CD14-positive monocyte (primary cell): ENCODE measurements around the gene LDLR. TPM values are rescaled to one million over a fixed set of nuclear protein-coding genes. Genes with fewer than 3 reads are reported as not detected.

Source experiments
- DNase-seq, 3 donors: peaks; one replicate each; pipeline ENCODE4 v3.0.0-alpha.2; 2011 to 2022
- H2AFZ ChIP-seq: 2 replicates; pipeline ENCODE4 v1.6.0; 2012; ENCODE audit warnings: mild to moderate bottlenecking, low read depth, low read length, inconsistent platforms; ENCODE audit not compliant: insufficient read depth, poor library complexity, severe bottlenecking
- H3K27ac ChIP-seq, 2 donors: 1 replicate in 1 of 2; 2 replicates in 1 of 2; pipeline ENCODE4 v1.5.1; 2012 to 2013; ENCODE audit warnings: low read length in 2 of 2, control low read depth in 1 of 2, inconsistent platforms in 1 of 2, low read depth in 1 of 2, mild to moderate bottlenecking in 1 of 2
- H3K27me3 ChIP-seq, 2 donors: one replicate each; pipeline versions ENCODE4 v1.6.0 to v1.6.1; 2011 to 2013; ENCODE audit warnings: low read length in 2 of 2; ENCODE audit not compliant: control insufficient read depth in 2 of 2, insufficient read depth in 2 of 2
- H3K36me3 ChIP-seq, 2 donors: replicated peaks in 1 of 2; 1 replicate in 1 of 2; 2 replicates in 1 of 2; pipeline versions ENCODE4 v1.5.1 to v1.6.1; 2012 to 2013; ENCODE audit warnings: low read length in 2 of 2, control low read depth in 1 of 2, inconsistent platforms in 1 of 2, mild to moderate bottlenecking in 1 of 2; ENCODE audit not compliant: insufficient read depth in 2 of 2, control insufficient read depth in 1 of 2
- H3K4me1 ChIP-seq, 2 donors: 1 replicate in 1 of 2; 2 replicates in 1 of 2; pipeline versions ENCODE4 v1.5.1 to v1.6.1; 2012 to 2013; ENCODE audit warnings: low read length in 2 of 2, control low read depth in 1 of 2, inconsistent platforms in 1 of 2, mild to moderate bottlenecking in 1 of 2, moderate library complexity in 1 of 2; ENCODE audit not compliant: insufficient read depth in 2 of 2, control insufficient read depth in 1 of 2
- H3K4me2 ChIP-seq: replicated peaks from 2 replicates; pipeline ENCODE3; 2012; ENCODE audit warnings: low read length, moderate library complexity, mild to moderate bottlenecking; ENCODE audit not compliant: poor library complexity, severe bottlenecking; ENCODE audit errors: extremely low read depth
- H3K4me3 ChIP-seq, 3 experiments: fragments of 200-600 bp in 1 of 3; sonication (generic) in 1 of 3; replicated peaks in 1 of 3; 1 replicate in 2 of 3; 2 replicates in 1 of 3; pipeline ENCODE4 v1.5.1; 2011 to 2013; ENCODE audit warnings: low read length in 3 of 3, mild to moderate bottlenecking in 3 of 3, control low read depth in 2 of 3, low read depth in 2 of 3, inconsistent platforms in 1 of 3, moderate library complexity in 1 of 3
- H3K79me2 ChIP-seq: 2 replicates; pipeline ENCODE4 v1.6.0; 2012; ENCODE audit warnings: mild to moderate bottlenecking, control low read depth, inconsistent platforms, low read length, moderate library complexity; ENCODE audit not compliant: insufficient read depth
- H3K9ac ChIP-seq: 2 replicates; pipeline ENCODE4 v1.6.0; 2017; ENCODE audit warnings: low read length, mild to moderate bottlenecking; ENCODE audit not compliant: insufficient read depth, poor library complexity, severe bottlenecking
- H3K9me3 ChIP-seq, 2 donors: replicated peaks in 1 of 2; 1 replicate in 1 of 2; 2 replicates in 1 of 2; pipeline versions ENCODE4 v1.5.1 to v1.6.1; 2012 to 2013; ENCODE audit warnings: low read length in 2 of 2, control low read depth in 1 of 2; ENCODE audit not compliant: control insufficient read depth in 1 of 2, insufficient read depth in 1 of 2
- H4K20me1 ChIP-seq: 2 replicates; pipeline ENCODE4 v1.6.0; 2012; ENCODE audit warnings: mild to moderate bottlenecking, low read length, control low read depth, moderate library complexity; ENCODE audit not compliant: insufficient read depth
- H3K27ac Mint-ChIP-seq, 7 donors: one replicate each; pipeline ENCODE4 v1.8.0; 2020; ENCODE audit warnings: mild to moderate bottlenecking in 7 of 7, mixed read lengths in 7 of 7, moderate library complexity in 6 of 7, inconsistent platforms in 2 of 7
- H3K27me3 Mint-ChIP-seq, 3 donors: one replicate each; pipeline ENCODE4 v1.8.0; 2021 to 2022; ENCODE audit warnings: low read depth in 3 of 3, mild to moderate bottlenecking in 3 of 3, mixed read lengths in 3 of 3, moderate library complexity in 3 of 3, inconsistent platforms in 1 of 3
- H3K36me3 Mint-ChIP-seq, 2 donors: one replicate each; pipeline ENCODE4 v1.8.0; 2020; ENCODE audit warnings: mixed read lengths in 2 of 2, inconsistent platforms in 1 of 2, mild to moderate bottlenecking in 1 of 2
- H3K4me1 Mint-ChIP-seq: one replicate; pipeline ENCODE4 v1.8.0; 2020; ENCODE audit warnings: mild to moderate bottlenecking, mixed read lengths
- H3K4me3 Mint-ChIP-seq, 2 donors: one replicate each; pipeline ENCODE4 v1.8.0; 2020; ENCODE audit warnings: mild to moderate bottlenecking in 2 of 2, mixed read lengths in 2 of 2, moderate library complexity in 1 of 2
- H3K9me3 Mint-ChIP-seq, 7 donors: one replicate each; pipeline ENCODE4 v1.8.0; 2020 to 2022; ENCODE audit warnings: mixed read lengths in 7 of 7, mild to moderate bottlenecking in 6 of 7, moderate library complexity in 6 of 7, inconsistent platforms in 2 of 7
- WGBS: methylation state at CpG from one replicate; pipeline ENCODE4 v1.1.5; 2013; ENCODE audit warnings: missing lambda C conversion rate; ENCODE audit not compliant: insufficient coverage; 5-methylcytosine and 5-hydroxymethylcytosine counted together
- intact Hi-C, 2 donors: fragments of 100-400 bp; cut with micrococcal nuclease; formaldehyde crosslinking; loops; one replicate each; pipeline versions ENCODE4 v1.15.0 to v1.15.1; 2023
- polyA plus RNA-seq, 3 donors: library from polyadenylated mRNA; depleted of rRNA in 1 of 3; unstranded in 2 of 3; stranded (reverse) in 1 of 3; fragments of 300-500 nt in 2 of 3; fragments of >200 nt in 1 of 3; fragmentation: Illumina TruSeq in 2 of 3; gene quantifications; 1 replicate in 2 of 3; 2 replicates in 1 of 3; pipeline ENCODE4 v1.2.3, GENCODE V29; 2012 to 2021
- TF ChIP-seq, protein P1 (sequence below): fragments of 200-600 bp; IDR thresholded peaks from one replicate; pipeline ENCODE4 v1.8.0; 2022; ENCODE audit warnings: antibody characterized with exemption, mild to moderate bottlenecking

LDLR gene
- polyA plus RNA-seq, 3 donors, result 14.3 to 21.2 (median 19.8) TPM

- no CpG with 5 or more reads among the region's 5 CpGs for WGBS
- no peaks in the 10 kb centered on the region for H3K79me2 ChIP-seq
- H3K4me2 ChIP-seq, result no peak overlapping the region
- peaks cover 0 to 3% (median 0%) of the 10 kb centered on the region in 7 donors for H3K9me3 Mint-ChIP-seq
- H4K20me1 ChIP-seq, result no peaks in the 10 kb centered on the region
- no peak overlapping the region for H3K9ac ChIP-seq
- H3K27ac ChIP-seq, result no peak overlapping the region
- H3K9me3 ChIP-seq, result no peaks in the 10 kb centered on the region
- H3K36me3 Mint-ChIP-seq, result peaks cover 0 to 10% of the 10 kb centered on the region in 2 donors
- intact Hi-C loops, result no loop called here
- H3K4me3 Mint-ChIP-seq, result no peak overlapping the region
- no peak for DNase-seq
- no peak overlapping the region for H2AFZ ChIP-seq
- H3K36me3 ChIP-seq, result no peaks in the 10 kb centered on the region
- H3K4me1 ChIP-seq, result no peaks in the 10 kb centered on the region
- no peak overlapping the region for H3K27ac Mint-ChIP-seq
- H3K4me3 ChIP-seq, result no peak overlapping the region
- no peaks in the 10 kb centered on the region for H3K4me1 Mint-ChIP-seq
- peaks cover 0 to 1% (median 0%) of the 10 kb centered on the region in 3 donors for H3K27me3 Mint-ChIP-seq
- H3K27me3 ChIP-seq, result no peaks in the 10 kb centered on the region
- TF ChIP-seq, protein P1, sequence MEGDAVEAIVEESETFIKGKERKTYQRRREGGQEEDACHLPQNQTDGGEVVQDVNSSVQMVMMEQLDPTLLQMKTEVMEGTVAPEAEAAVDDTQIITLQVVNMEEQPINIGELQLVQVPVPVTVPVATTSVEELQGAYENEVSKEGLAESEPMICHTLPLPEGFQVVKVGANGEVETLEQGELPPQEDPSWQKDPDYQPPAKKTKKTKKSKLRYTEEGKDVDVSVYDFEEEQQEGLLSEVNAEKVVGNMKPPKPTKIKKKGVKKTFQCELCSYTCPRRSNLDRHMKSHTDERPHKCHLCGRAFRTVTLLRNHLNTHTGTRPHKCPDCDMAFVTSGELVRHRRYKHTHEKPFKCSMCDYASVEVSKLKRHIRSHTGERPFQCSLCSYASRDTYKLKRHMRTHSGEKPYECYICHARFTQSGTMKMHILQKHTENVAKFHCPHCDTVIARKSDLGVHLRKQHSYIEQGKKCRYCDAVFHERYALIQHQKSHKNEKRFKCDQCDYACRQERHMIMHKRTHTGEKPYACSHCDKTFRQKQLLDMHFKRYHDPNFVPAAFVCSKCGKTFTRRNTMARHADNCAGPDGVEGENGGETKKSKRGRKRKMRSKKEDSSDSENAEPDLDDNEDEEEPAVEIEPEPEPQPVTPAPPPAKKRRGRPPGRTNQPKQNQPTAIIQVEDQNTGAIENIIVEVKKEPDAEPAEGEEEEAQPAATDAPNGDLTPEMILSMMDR, result no peak
Observed at GRCh38 chr19:11171144-11171543, 81.9 kb downstream of the LDLR start.

GRCh38 chr19:11172576-11172975 is 83.3 kb downstream of the LDLR start:
- Histone ChIP-seq H3K4me3 (no peak overlapping the region), H4K20me1 (no peaks in the 10 kb centered on the region), H3K36me3 (no peaks in the 10 kb centered on the region), H3K4me2 (no peak overlapping the region), H3K27ac (no peak overlapping the region), H3K4me1 (no peaks in the 10 kb centered on the region), H3K27me3 (no peaks in the 10 kb centered on the region), H3K9me3 (no peaks in the 10 kb centered on the region), H3K79me2 (no peaks in the 10 kb centered on the region), H3K9ac (no peak overlapping the region), H2AFZ (no peak overlapping the region)
- H3K9me3 Mint-ChIP-seq, result no peaks in the 10 kb centered on the region
- TF ChIP-seq, protein P1, result no peak
- no peak for DNase-seq
- intact Hi-C loops, result no loop called here
- 94% methylated on average over 4 of the region's 6 CpGs for WGBS
- no peaks in the 10 kb centered on the region for H3K4me1 Mint-ChIP-seq
- no peak overlapping the region for H3K27ac Mint-ChIP-seq
- peaks cover 0 to 1% (median 0%) of the 10 kb centered on the region in 3 donors for H3K27me3 Mint-ChIP-seq
- no peak overlapping the region for H3K4me3 Mint-ChIP-seq
- peaks cover 6 to 15% of the 10 kb centered on the region in 2 donors for H3K36me3 Mint-ChIP-seq
